Neural crest cell (in vitro differentiated cells): Measurements from ENCODE around the gene RAB21. TPM values are rescaled to one million over a fixed set of nuclear protein-coding genes. Genes with fewer than 3 reads are reported as not detected.
"Not testable (repeated sequence)": the region's sequence is repeated elsewhere in the genome, so short reads cannot be mapped to it uniquely, and the experiment has no call there.

Experiments
- DNase-seq: peaks from one replicate; pipeline ENCODE4 v3.0.0; 2021; ENCODE audit warnings: low read depth, mixed read lengths, low spot score
- H3K27ac Mint-ChIP-seq: one replicate; pipeline ENCODE4 v1.8.0; 2021; ENCODE audit warnings: mild to moderate bottlenecking, mixed read lengths; ENCODE audit not compliant: unreplicated experiment
- H3K27me3 Mint-ChIP-seq: 2 replicates; pipeline ENCODE4 v1.8.0; 2021; ENCODE audit warnings: low read depth, mild to moderate bottlenecking, mixed read lengths
- H3K36me3 Mint-ChIP-seq: 2 replicates; pipeline ENCODE4 v1.8.0; 2021; ENCODE audit warnings: low read depth, mild to moderate bottlenecking, mixed read lengths
- H3K4me1 Mint-ChIP-seq: 2 replicates; pipeline ENCODE4 v1.8.0; 2021; ENCODE audit warnings: mixed read lengths
- H3K4me3 Mint-ChIP-seq: one replicate; pipeline ENCODE4 v1.8.0; 2021; ENCODE audit warnings: mild to moderate bottlenecking, mixed read lengths
- H3K9me3 Mint-ChIP-seq: 2 replicates; pipeline ENCODE4 v1.8.0; 2021; ENCODE audit warnings: mixed read lengths
- CTCF ChIP-seq: fragments of 200-600 bp; sonication (generic); conservative IDR thresholded peaks from 2 replicates; pipeline ENCODE4 v1.5.0; 2021; ENCODE audit warnings: antibody characterized with exemption, mild to moderate bottlenecking
- total RNA-seq: library from RNA; stranded (reverse); gene quantifications from 2 replicates; pipeline ENCODE4 v1.2.1, GENCODE V29; 2021

The RAB21 gene
- total RNA-seq, 1 donor from 2014 or later: 63.7 TPM

- DNase-seq: no peak
- H3K27me3 Mint-ChIP-seq: no peaks in the 10 kb centered on the region
- H3K4me1 Mint-ChIP-seq: no peaks in the 10 kb centered on the region
- no peak overlapping the region for H3K4me3 Mint-ChIP-seq
- no peak overlapping the region for H3K27ac Mint-ChIP-seq
- no peaks in the 10 kb centered on the region for H3K36me3 Mint-ChIP-seq
- H3K9me3 Mint-ChIP-seq: no peaks in the 10 kb centered on the region
- TF ChIP-seq CTCF: no peak
Measured at GRCh38 chr12:71797531-71797930, 42.9 kb downstream of the RAB21 start.

GRCh38 chr12:71799106-71799505, 44.4 kb downstream of the RAB21 start:
- no peak for DNase-seq
- no peaks in the 10 kb centered on the region for H3K27me3 Mint-ChIP-seq
- TF ChIP-seq CTCF: no peak
- no peaks in the 10 kb centered on the region for H3K9me3 Mint-ChIP-seq
- no peaks in the 10 kb centered on the region for H3K4me1 Mint-ChIP-seq
- no peak overlapping the region for H3K4me3 Mint-ChIP-seq
- no peaks in the 10 kb centered on the region for H3K36me3 Mint-ChIP-seq
- no peak overlapping the region for H3K27ac Mint-ChIP-seq

- Mint-ChIP-seq H3K9me3 (no peaks in the 10 kb centered on the region), H3K36me3 (no peaks in the 10 kb centered on the region), H3K27ac (no peak overlapping the region), H3K27me3 (peaks cover 4% of the 10 kb centered on the region), H3K4me1 (no peaks in the 10 kb centered on the region), H3K4me3 (no peak overlapping the region)
- no peak for DNase-seq
- no peak for TF ChIP-seq CTCF
Measured at GRCh38 chr12:71800177-71800576, 45.5 kb downstream of the RAB21 start.

GRCh38 chr12:71804505-71804904, 49.8 kb downstream of the RAB21 start:
- Mint-ChIP-seq H3K27me3 (peaks cover 36% of the 10 kb centered on the region), H3K9me3 (no peaks in the 10 kb centered on the region), H3K27ac (no peak overlapping the region), H3K36me3 (no peaks in the 10 kb centered on the region), H3K4me1 (no peaks in the 10 kb centered on the region), H3K4me3 (no peak overlapping the region)
- no peak for DNase-seq
- TF ChIP-seq CTCF: no peak

GRCh38 chr12:71810921-71811320, 56.3 kb downstream of the RAB21 start:
- no peak for TF ChIP-seq CTCF
- Mint-ChIP-seq H3K36me3 (no peaks in the 10 kb centered on the region), H3K9me3 (no peaks in the 10 kb centered on the region), H3K4me1 (no peaks in the 10 kb centered on the region), H3K27me3 (peaks cover 64% of the 10 kb centered on the region), H3K4me3 (no peak overlapping the region), H3K27ac (no peak overlapping the region)
- no peak for DNase-seq

GRCh38 chr12:71815242-71815641, 60.6 kb downstream of the RAB21 start:
- H3K4me3 Mint-ChIP-seq, H3K4me1 Mint-ChIP-seq, H3K27ac Mint-ChIP-seq, H3K36me3 Mint-ChIP-seq, DNase-seq, H3K9me3 Mint-ChIP-seq: not testable (repeated sequence)
- peaks cover 47% of the 10 kb centered on the region for H3K27me3 Mint-ChIP-seq

GRCh38 chr12:71822088-71822487, 67.4 kb downstream of the RAB21 start:
- H3K4me1 Mint-ChIP-seq, DNase-seq: not testable (repeated sequence)

More at GRCh38 chr12:71822088-71822487, 67.4 kb downstream of the RAB21 start:
- not testable (repeated sequence) for H3K9me3 Mint-ChIP-seq, H3K27ac Mint-ChIP-seq, H3K4me3 Mint-ChIP-seq, H3K27me3 Mint-ChIP-seq, H3K36me3 Mint-ChIP-seq
